CD14-positive monocyte (primary cell): Measurements from ENCODE around the gene PALM. TPM values are rescaled to one million over a fixed set of nuclear protein-coding genes. Genes with fewer than 3 reads are reported as not detected.

ENCODE experiments used
- DNase-seq, 3 donors: peaks; one replicate each; pipeline ENCODE4 v3.0.0-alpha.2; 2011 to 2022
- H2AFZ ChIP-seq: 2 replicates; pipeline ENCODE4 v1.6.0; 2012; ENCODE audit warnings: mild to moderate bottlenecking, low read depth, low read length, inconsistent platforms; ENCODE audit not compliant: insufficient read depth, poor library complexity, severe bottlenecking
- H3K27ac ChIP-seq, 2 donors: 1 replicate in 1 of 2; 2 replicates in 1 of 2; pipeline ENCODE4 v1.5.1; 2012 to 2013; ENCODE audit warnings: low read length in 2 of 2, control low read depth in 1 of 2, inconsistent platforms in 1 of 2, low read depth in 1 of 2, mild to moderate bottlenecking in 1 of 2
- H3K27me3 ChIP-seq, 2 donors: one replicate each; pipeline versions ENCODE4 v1.6.0 to v1.6.1; 2011 to 2013; ENCODE audit warnings: low read length in 2 of 2; ENCODE audit not compliant: control insufficient read depth in 2 of 2, insufficient read depth in 2 of 2
- H3K36me3 ChIP-seq, 2 donors: replicated peaks in 1 of 2; 1 replicate in 1 of 2; 2 replicates in 1 of 2; pipeline versions ENCODE4 v1.5.1 to v1.6.1; 2012 to 2013; ENCODE audit warnings: low read length in 2 of 2, control low read depth in 1 of 2, inconsistent platforms in 1 of 2, mild to moderate bottlenecking in 1 of 2; ENCODE audit not compliant: insufficient read depth in 2 of 2, control insufficient read depth in 1 of 2
- H3K4me1 ChIP-seq, 2 donors: 1 replicate in 1 of 2; 2 replicates in 1 of 2; pipeline versions ENCODE4 v1.5.1 to v1.6.1; 2012 to 2013; ENCODE audit warnings: low read length in 2 of 2, control low read depth in 1 of 2, inconsistent platforms in 1 of 2, mild to moderate bottlenecking in 1 of 2, moderate library complexity in 1 of 2; ENCODE audit not compliant: insufficient read depth in 2 of 2, control insufficient read depth in 1 of 2
- H3K4me2 ChIP-seq: replicated peaks from 2 replicates; pipeline ENCODE3; 2012; ENCODE audit warnings: low read length, moderate library complexity, mild to moderate bottlenecking; ENCODE audit not compliant: poor library complexity, severe bottlenecking; ENCODE audit errors: extremely low read depth
- H3K4me3 ChIP-seq, 3 experiments: fragments of 200-600 bp in 1 of 3; sonication (generic) in 1 of 3; replicated peaks in 1 of 3; 1 replicate in 2 of 3; 2 replicates in 1 of 3; pipeline ENCODE4 v1.5.1; 2011 to 2013; ENCODE audit warnings: low read length in 3 of 3, mild to moderate bottlenecking in 3 of 3, control low read depth in 2 of 3, low read depth in 2 of 3, inconsistent platforms in 1 of 3, moderate library complexity in 1 of 3
- H3K79me2 ChIP-seq: 2 replicates; pipeline ENCODE4 v1.6.0; 2012; ENCODE audit warnings: mild to moderate bottlenecking, control low read depth, inconsistent platforms, low read length, moderate library complexity; ENCODE audit not compliant: insufficient read depth
- H3K9ac ChIP-seq: 2 replicates; pipeline ENCODE4 v1.6.0; 2017; ENCODE audit warnings: low read length, mild to moderate bottlenecking; ENCODE audit not compliant: insufficient read depth, poor library complexity, severe bottlenecking
- H3K9me3 ChIP-seq, 2 donors: replicated peaks in 1 of 2; 1 replicate in 1 of 2; 2 replicates in 1 of 2; pipeline versions ENCODE4 v1.5.1 to v1.6.1; 2012 to 2013; ENCODE audit warnings: low read length in 2 of 2, control low read depth in 1 of 2; ENCODE audit not compliant: control insufficient read depth in 1 of 2, insufficient read depth in 1 of 2
- H4K20me1 ChIP-seq: 2 replicates; pipeline ENCODE4 v1.6.0; 2012; ENCODE audit warnings: mild to moderate bottlenecking, low read length, control low read depth, moderate library complexity; ENCODE audit not compliant: insufficient read depth
- H3K27ac Mint-ChIP-seq, 7 donors: one replicate each; pipeline ENCODE4 v1.8.0; 2020; ENCODE audit warnings: mild to moderate bottlenecking in 7 of 7, mixed read lengths in 7 of 7, moderate library complexity in 6 of 7, inconsistent platforms in 2 of 7
- H3K27me3 Mint-ChIP-seq, 3 donors: one replicate each; pipeline ENCODE4 v1.8.0; 2021 to 2022; ENCODE audit warnings: low read depth in 3 of 3, mild to moderate bottlenecking in 3 of 3, mixed read lengths in 3 of 3, moderate library complexity in 3 of 3, inconsistent platforms in 1 of 3
- H3K36me3 Mint-ChIP-seq, 2 donors: one replicate each; pipeline ENCODE4 v1.8.0; 2020; ENCODE audit warnings: mixed read lengths in 2 of 2, inconsistent platforms in 1 of 2, mild to moderate bottlenecking in 1 of 2
- H3K4me1 Mint-ChIP-seq: one replicate; pipeline ENCODE4 v1.8.0; 2020; ENCODE audit warnings: mild to moderate bottlenecking, mixed read lengths
- H3K4me3 Mint-ChIP-seq, 2 donors: one replicate each; pipeline ENCODE4 v1.8.0; 2020; ENCODE audit warnings: mild to moderate bottlenecking in 2 of 2, mixed read lengths in 2 of 2, moderate library complexity in 1 of 2
- H3K9me3 Mint-ChIP-seq, 7 donors: one replicate each; pipeline ENCODE4 v1.8.0; 2020 to 2022; ENCODE audit warnings: mixed read lengths in 7 of 7, mild to moderate bottlenecking in 6 of 7, moderate library complexity in 6 of 7, inconsistent platforms in 2 of 7
- WGBS: methylation state at CpG from one replicate; pipeline ENCODE4 v1.1.5; 2013; ENCODE audit warnings: missing lambda C conversion rate; ENCODE audit not compliant: insufficient coverage; 5-methylcytosine and 5-hydroxymethylcytosine counted together
- intact Hi-C, 2 donors: fragments of 100-400 bp; cut with micrococcal nuclease; formaldehyde crosslinking; loops; one replicate each; pipeline versions ENCODE4 v1.15.0 to v1.15.1; 2023
- polyA plus RNA-seq, 3 donors: library from polyadenylated mRNA; depleted of rRNA in 1 of 3; unstranded in 2 of 3; stranded (reverse) in 1 of 3; fragments of 300-500 nt in 2 of 3; fragments of >200 nt in 1 of 3; fragmentation: Illumina TruSeq in 2 of 3; gene quantifications; 1 replicate in 2 of 3; 2 replicates in 1 of 3; pipeline ENCODE4 v1.2.3, GENCODE V29; 2012 to 2021
- TF ChIP-seq, protein P1 (sequence below): fragments of 200-600 bp; IDR thresholded peaks from one replicate; pipeline ENCODE4 v1.8.0; 2022; ENCODE audit warnings: antibody characterized with exemption, mild to moderate bottlenecking

Gene PALM
- polyA plus RNA-seq, 3 donors: 0.23 TPM; not detected in 2

DNA sequence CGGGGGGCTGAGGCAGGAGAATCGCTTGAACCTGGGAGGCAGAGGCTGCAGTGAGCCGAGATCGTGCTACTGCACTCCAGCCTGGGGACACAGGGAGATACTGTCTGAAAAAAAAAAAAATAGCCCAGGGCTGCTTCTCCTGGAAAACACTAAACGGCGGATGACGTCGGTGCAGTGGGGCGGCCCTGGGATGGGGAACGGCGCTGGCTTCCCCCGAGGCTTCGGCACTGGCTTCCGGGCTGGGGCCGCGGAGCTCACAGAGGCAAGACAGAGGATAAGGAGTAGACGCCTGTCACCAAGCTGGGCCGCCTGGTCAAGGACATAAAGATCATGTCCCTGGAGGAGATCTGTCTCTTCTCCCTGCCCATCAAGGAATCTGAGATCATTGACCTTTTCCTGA is 18.5 kb upstream of the PALM start:
- TF ChIP-seq, protein P1, sequence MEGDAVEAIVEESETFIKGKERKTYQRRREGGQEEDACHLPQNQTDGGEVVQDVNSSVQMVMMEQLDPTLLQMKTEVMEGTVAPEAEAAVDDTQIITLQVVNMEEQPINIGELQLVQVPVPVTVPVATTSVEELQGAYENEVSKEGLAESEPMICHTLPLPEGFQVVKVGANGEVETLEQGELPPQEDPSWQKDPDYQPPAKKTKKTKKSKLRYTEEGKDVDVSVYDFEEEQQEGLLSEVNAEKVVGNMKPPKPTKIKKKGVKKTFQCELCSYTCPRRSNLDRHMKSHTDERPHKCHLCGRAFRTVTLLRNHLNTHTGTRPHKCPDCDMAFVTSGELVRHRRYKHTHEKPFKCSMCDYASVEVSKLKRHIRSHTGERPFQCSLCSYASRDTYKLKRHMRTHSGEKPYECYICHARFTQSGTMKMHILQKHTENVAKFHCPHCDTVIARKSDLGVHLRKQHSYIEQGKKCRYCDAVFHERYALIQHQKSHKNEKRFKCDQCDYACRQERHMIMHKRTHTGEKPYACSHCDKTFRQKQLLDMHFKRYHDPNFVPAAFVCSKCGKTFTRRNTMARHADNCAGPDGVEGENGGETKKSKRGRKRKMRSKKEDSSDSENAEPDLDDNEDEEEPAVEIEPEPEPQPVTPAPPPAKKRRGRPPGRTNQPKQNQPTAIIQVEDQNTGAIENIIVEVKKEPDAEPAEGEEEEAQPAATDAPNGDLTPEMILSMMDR: no peak
- Mint-ChIP-seq H3K4me3 (no peak overlapping the region), H3K36me3 (no peaks in the 10 kb centered on the region), H3K4me1 (peaks cover 12% of the 10 kb centered on the region), H3K9me3 (peaks cover 0 to 6% (median 0%) of the 10 kb centered on the region in 7 donors), H3K27ac (no peak overlapping the region), H3K27me3 (peaks cover 2 to 6% (median 3%) of the 10 kb centered on the region in 3 donors)
- H3K27ac ChIP-seq: no peak overlapping the region
- intact Hi-C loops: no loop called here
- H3K4me3 ChIP-seq: no peak overlapping the region
- H3K9me3 ChIP-seq: no peaks in the 10 kb centered on the region
- DNase-seq: no peak
- peaks cover 8 to 9% of the 10 kb centered on the region in 2 donors for H3K4me1 ChIP-seq
- H3K27me3 ChIP-seq: no peaks in the 10 kb centered on the region
- no peaks in the 10 kb centered on the region for H3K36me3 ChIP-seq
- no peak overlapping the region for H2AFZ ChIP-seq
- H4K20me1 ChIP-seq: no peaks in the 10 kb centered on the region
- H3K79me2 ChIP-seq: peaks cover 7% of the 10 kb centered on the region
- no peak overlapping the region for H3K9ac ChIP-seq
- H3K4me2 ChIP-seq: no peak overlapping the region
- 94% methylated on average over 11 of the region's 18 CpGs for WGBS

DNA sequence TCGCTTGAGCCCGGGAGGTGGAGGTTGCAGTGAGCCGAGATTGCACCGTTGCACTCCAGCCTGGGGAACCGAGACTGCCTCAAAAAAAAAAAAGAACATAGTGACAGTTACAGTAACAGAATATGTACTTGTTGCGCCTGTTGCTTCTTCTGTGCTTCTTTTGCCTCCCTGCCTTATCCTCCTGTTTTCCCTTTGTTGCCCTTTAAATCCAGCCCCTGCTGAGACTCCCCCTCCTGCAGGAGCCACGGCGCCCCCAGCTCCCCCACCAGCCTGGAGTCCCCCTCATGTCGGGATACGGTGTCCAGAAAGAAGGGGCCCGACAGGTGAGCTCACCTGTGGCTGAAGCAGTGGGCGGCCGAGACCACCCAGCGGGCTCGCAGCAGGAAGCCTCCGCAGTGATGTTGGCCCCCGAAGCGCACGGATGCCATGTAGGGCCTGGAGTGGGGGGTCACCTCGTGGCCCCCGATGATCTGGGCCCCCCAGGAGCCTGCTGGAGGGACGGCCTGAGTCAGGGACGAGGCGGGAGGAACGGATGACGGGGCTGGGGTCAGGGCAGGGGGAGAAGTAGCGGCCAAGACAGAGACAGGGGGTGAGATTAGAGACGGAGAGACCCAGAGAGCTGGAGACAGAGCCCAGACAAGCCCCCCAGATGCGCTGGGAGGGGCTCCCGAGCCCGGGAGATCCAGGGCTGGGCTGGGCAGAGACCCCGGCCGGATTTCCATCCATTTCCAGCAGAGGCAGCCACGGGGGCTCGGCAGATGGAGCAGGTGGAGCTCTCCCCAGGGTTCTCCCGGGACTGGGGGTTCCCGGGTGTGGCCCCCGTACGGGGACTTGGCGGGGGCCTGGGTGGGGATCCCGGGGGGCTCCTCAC is 14.0 kb upstream of the PALM start:
- Histone ChIP-seq H3K4me2 (peak overlapping the region; percentile 88), H3K4me3 (peak overlapping the region; percentile 21 to 72 (median 42)), H3K27me3 (no peaks in the 10 kb centered on the region), H3K79me2 (peaks cover 24% of the 10 kb centered on the region), H4K20me1 (no peaks in the 10 kb centered on the region), H3K9me3 (no peaks in the 10 kb centered on the region), H2AFZ (peak overlapping the region; percentile 96), H3K36me3 (no peaks in the 10 kb centered on the region), H3K9ac (peak overlapping the region; percentile 67), H3K4me1 (peaks cover 50 to 51% of the 10 kb centered on the region in 2 donors), H3K27ac (no peak overlapping the region)
- 2% methylated on average over 34 of the region's 41 CpGs for WGBS
- H3K9me3 Mint-ChIP-seq: peaks cover 0 to 3% (median 0%) of the 10 kb centered on the region in 7 donors
- H3K4me1 Mint-ChIP-seq: peaks cover 42% of the 10 kb centered on the region
- no peaks in the 10 kb centered on the region for H3K36me3 Mint-ChIP-seq
- intact Hi-C loops: no loop called here
- peak overlapping the region in 1 of 7 donors; percentile 66 for H3K27ac Mint-ChIP-seq
- peak overlapping the region; percentile 73 to 82 for H3K4me3 Mint-ChIP-seq
- DNase-seq: no peak
- TF ChIP-seq, protein P1: no peak
- H3K27me3 Mint-ChIP-seq: peaks cover 6 to 9% (median 7%) of the 10 kb centered on the region in 3 donors
